Fibroblast of the aortic adventitia (primary cell): Measurements from ENCODE around the gene FBXO11. TPM values are rescaled to one million over a fixed set of nuclear protein-coding genes. Genes with fewer than 3 reads are reported as not detected.

Experiments used
- DNase-seq: peaks from one replicate; pipeline ENCODE4 v3.0.0-alpha.2; 2010; ENCODE audit warnings: low read depth
- H3K4me3 ChIP-seq: 2 replicates; pipeline ENCODE4 v1.5.1; 2011; ENCODE audit warnings: low read depth, mild to moderate bottlenecking, control low read depth, low read length, moderate library complexity
- CTCF ChIP-seq: IDR thresholded peaks from 2 replicates; pipeline ENCODE4 v1.5.1; 2011; ENCODE audit warnings: mild to moderate bottlenecking, low read length, control low read depth, inconsistent platforms; ENCODE audit not compliant: insufficient read depth
- total RNA-seq: library from RNA; depleted of rRNA; stranded (reverse); fragments of >200 nt; gene quantifications from 2 replicates; pipeline ENCODE4 v1.2.3, GENCODE V29; 2012; ENCODE audit warnings: low replicate concordance

Gene FBXO11
- total RNA-seq, 1 donor: 50.7 TPM

- DNase-seq: no peak
- TF ChIP-seq CTCF: no peak
- no peak overlapping the region for H3K4me3 ChIP-seq
These were observed 9.8 kb downstream of the FBXO11 start for GRCh38 chr2:47896450-47896968.

DNA sequence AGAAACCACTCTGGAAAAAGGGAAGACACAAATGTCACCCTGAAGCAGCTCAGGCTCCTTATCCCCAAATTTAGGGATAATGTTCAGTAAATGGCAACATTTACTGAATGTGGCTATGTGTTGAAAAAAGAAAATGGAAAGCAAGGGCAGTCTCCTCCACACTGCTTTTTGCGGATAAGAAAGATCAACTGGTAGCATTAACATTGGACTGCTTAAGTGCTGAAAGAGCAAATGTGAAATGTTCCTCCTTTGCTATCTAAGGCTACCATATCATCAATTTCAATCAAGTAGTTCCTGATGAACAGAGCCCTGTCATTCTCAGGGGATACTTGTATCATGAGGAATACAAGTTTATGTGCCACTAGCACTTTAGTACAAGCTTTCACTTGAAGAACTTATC lies 12.5 kb downstream of the FBXO11 start:
- H3K4me3 ChIP-seq: no peak overlapping the region
- TF ChIP-seq CTCF: no peak
- DNase-seq: no peak

DNA sequence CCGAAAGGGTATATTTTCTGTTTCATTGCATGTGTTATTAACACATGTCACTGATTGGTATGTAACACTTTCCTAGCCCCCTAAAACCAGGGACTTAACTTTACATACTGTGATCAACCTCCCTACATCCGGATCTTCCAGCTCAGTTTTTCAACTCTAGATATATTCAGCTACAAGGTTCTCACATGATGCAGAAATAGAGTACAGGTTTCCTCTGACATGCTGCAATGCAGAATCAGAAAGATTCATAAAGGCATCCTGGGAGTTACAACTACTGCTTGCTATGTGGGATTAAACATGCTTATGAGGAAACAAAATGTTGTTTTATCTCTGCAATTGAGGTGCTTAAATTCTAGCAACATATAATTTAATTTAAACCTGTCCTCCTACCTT lies 14.0 kb downstream of the FBXO11 start:
- no peak for TF ChIP-seq CTCF
- DNase-seq: no peak
- H3K4me3 ChIP-seq: no peak overlapping the region

DNA sequence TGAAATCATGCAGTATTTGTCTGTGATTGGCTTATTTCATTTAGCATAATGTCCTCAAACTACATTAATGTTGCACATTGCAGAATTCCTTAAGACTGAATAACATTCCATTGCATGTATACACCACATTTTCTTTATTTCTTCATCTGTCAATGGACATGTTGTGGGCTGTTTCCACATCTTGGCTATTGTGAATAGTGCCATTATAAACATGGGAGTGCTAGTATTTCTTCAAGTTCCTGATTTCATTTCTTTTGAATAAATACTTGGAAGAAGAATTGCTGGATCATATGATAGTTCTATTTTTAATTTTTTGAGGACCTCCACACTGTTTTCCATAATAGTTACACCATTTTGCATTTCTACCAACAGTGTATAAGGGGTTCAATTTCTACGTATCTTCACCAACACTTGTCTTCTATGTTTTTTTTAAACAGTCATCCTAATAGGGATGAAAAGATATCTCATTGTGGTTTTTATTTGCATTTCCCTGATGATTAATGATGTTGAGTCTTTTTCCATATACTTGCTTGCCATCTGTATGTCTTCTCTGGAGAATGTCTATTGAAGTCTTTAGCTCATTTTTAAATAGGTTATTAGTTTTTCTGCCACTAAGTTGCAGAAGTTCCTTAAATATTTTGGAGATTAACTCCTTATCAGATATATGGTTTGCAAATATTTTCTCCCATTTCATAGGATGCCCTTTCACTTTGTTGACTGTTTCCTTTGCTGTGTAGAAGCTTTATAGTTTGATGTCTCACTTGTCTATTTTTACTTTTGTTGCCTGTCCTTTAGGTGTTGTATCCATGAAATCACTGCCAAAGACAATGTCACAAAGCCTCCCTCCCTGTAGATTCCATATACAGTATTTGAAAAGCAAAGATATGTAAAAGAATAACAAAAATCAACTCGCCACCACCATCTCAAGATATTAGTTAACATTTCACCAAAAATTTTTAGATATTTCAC lies 14.6 kb downstream of the FBXO11 start:
- no peak for TF ChIP-seq CTCF
- DNase-seq: peak; percentile 72
- no peak overlapping the region for H3K4me3 ChIP-seq

DNA sequence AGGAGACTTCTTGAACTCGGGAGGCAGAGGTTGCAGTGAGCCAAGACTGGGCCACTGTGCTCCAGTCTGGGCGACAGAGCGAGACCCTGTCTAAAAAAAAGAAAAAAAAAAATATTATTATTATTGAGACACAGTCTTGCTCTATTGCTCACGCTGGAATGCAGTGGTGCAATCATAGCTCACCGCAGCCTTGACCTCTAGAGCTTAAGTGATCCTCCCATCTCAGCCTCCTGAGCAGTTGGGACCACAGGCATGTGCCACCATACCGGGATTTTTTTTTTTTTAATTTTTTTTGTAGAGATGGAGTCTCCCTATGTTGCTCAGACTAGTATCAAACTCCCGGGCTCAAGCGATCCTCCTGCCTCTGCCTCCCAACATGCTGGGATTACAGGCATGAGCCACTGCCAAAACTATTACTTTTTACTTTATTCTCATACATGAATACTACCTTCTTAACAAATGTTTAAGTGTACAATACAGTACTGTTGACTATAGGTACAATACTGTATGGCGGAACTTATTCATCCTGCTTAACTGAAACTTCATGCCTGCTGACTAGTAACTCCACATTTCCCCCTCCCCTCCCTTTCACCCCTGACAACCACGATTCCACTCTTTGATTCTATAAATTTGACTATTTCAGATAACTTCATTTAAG lies 15.5 kb downstream of the FBXO11 start:
- no peak for TF ChIP-seq CTCF
- DNase-seq: no peak
- H3K4me3 ChIP-seq: no peak overlapping the region

DNA sequence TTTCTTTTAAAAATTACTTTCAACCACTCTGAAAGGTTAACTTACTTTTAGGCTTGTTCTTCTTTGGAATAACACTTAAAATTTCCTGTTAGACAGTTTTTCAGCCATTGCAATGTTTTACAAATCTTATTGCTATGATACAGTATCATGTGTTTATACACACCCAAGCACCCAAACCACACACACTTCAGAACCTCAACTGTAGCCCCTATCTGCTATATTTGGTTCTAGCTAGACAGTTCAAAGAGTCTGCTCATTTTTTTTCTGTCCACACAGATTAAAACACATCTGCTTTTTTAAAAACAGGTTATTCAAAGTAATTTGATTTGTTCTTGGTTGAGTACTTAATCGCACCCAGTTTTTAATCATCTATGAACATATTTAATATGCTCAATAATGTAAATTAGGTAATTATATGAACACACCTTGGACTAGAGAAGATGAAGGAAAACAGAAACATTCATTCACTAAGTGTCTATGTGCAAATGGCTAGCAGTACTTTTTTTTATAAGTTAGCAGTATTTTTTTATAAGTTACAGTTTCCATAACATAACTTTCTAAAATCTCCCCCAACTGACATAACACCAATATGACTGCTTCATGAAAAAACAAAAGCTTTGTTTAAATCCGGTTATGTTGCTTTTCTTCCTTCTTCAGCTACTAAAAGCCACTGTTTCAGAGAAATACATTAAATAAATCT lies 17.6 kb downstream of the FBXO11 start:
- DNase-seq: peak; percentile 32
- no peak for TF ChIP-seq CTCF
- no peak overlapping the region for H3K4me3 ChIP-seq
